AG04450 (cell line): ENCODE measurements around the gene ZNF324. TPM values are rescaled to one million over a fixed set of nuclear protein-coding genes. Genes with fewer than 3 reads are reported as not detected.

Experiments
- CTCF ChIA-PET: fragments of 300-600, 350-600 bp; formaldehyde crosslinking; extraction: SDS; loops from one replicate; lab custom pipeline; 2022; ENCODE audit warnings: antibody characterized with exemption, inconsistent platforms; lab: Charles Lee
- POLR2A ChIA-PET: fragments of 350-600 bp; formaldehyde crosslinking; extraction: SDS; loops from one replicate; lab custom pipeline; 2021; ENCODE audit warnings: antibody characterized with exemption, inconsistent platforms; lab: Yijun Ruan, JAX
- DNase-seq: peaks from one replicate; pipeline ENCODE4 v3.0.0-alpha.2; 2011; ENCODE audit warnings: low read depth, low spot score
- H3K27ac ChIP-seq: one replicate; pipeline ENCODE4 v1.5.1; 2012; ENCODE audit warnings: low read depth, low read length, control low read depth
- H3K27me3 ChIP-seq: one replicate; pipeline ENCODE4 v1.6.0; 2012; ENCODE audit warnings: low read length; ENCODE audit not compliant: control insufficient read depth, insufficient read depth
- H3K4me3 ChIP-seq: 2 replicates; pipeline ENCODE4 v1.5.1; 2011; ENCODE audit warnings: mild to moderate bottlenecking, low read depth, low read length, control low read depth
- H3K9me3 ChIP-seq: 2 replicates; pipeline ENCODE4 v1.5.1; 2012; ENCODE audit warnings: low read length; ENCODE audit not compliant: control insufficient read depth, insufficient read depth
- CTCF ChIP-seq: IDR thresholded peaks from 2 replicates; pipeline ENCODE4 v1.5.1; 2011; ENCODE audit warnings: low read depth, low read length, control low read depth, inconsistent platforms
- polyA plus RNA-seq: library from polyadenylated mRNA; depleted of rRNA; stranded (reverse); fragments of >200 nt; gene quantifications from 2 replicates; pipeline ENCODE4 v1.2.3, GENCODE V29; 2011; rRNA removed
- small RNA-seq: library from RNA; depleted of rRNA; stranded (forward); fragments of <200 nt; gene quantifications from one replicate; pipeline ENCODE3, GENCODE V24; 2012; ENCODE audit warnings: low read depth; ENCODE audit not compliant: insufficient read length

Gene ZNF324
- polyA plus RNA-seq, 1 experiment: 4.4 TPM

- TF ChIP-seq CTCF: no peak
- Histone ChIP-seq H3K4me3 (no peak overlapping the region), H3K27ac (no peak overlapping the region), H3K27me3 (no peaks in the 10 kb centered on the region), H3K9me3 (no peaks in the 10 kb centered on the region; the same call in 1 of the 2 replicates)
- ChIA-PET POLR2A (no interaction called here), CTCF (no interaction called here)
- no peak for DNase-seq
Measured at GRCh38 chr19:58522709-58523108, 55.8 kb downstream of the ZNF324 start.

Small RNA genes lying within 50 kb of the gene (small RNA-seq; reads per million reads assigned to genes)
- not detected for gene RN7SL693P
- gene RNU6-1337P: not detected

Other genes with a start within 250 kb of the ZNF324 start
- 26.4 and 27.5 TPM in 2 replicates for gene ZNF544, start 238.2 kb upstream of the ZNF324 start, polyA plus RNA-seq
- 3.2 and 3.5 TPM in 2 replicates for gene ZNF8, start 188.1 kb upstream of the ZNF324 start, polyA plus RNA-seq
- gene ERVK3-1, start 161.7 kb upstream of the ZNF324 start, polyA plus RNA-seq: 41.9 and 44.5 TPM in 2 replicates
- 2.6 and 2.7 TPM in 2 replicates for gene ZSCAN22, start 140.1 kb upstream of the ZNF324 start, polyA plus RNA-seq
- gene A1BG, start 113.6 kb upstream of the ZNF324 start, polyA plus RNA-seq: 7.5 and 13.2 TPM in 2 replicates
- 0.06 TPM in 2 replicates for gene ZNF497, start 104.3 kb upstream of the ZNF324 start, polyA plus RNA-seq
- gene ZNF837, start 86.0 kb upstream of the ZNF324 start, polyA plus RNA-seq: 0.33 and 0.37 TPM in 2 replicates
- 1,927 and 2,646 TPM in 2 replicates for gene RPS5, start 79.8 kb upstream of the ZNF324 start, polyA plus RNA-seq
- gene RNF225, start 71.4 kb upstream of the ZNF324 start, polyA plus RNA-seq: not detected in 2 replicates
- gene ZNF584, start 58.4 kb upstream of the ZNF324 start, polyA plus RNA-seq: 11.9 and 14.3 TPM in 2 replicates
- 4.6 and 4.8 TPM in 2 replicates for gene ZNF132, start 26.9 kb upstream of the ZNF324 start, polyA plus RNA-seq
- 1.8 and 2.3 TPM in 2 replicates for gene ZNF324B, start 15.5 kb upstream of the ZNF324 start, polyA plus RNA-seq
- 3.7 and 5.2 TPM in 2 replicates for gene ZNF446, start 9.3 kb downstream of the ZNF324 start, polyA plus RNA-seq
- gene SLC27A5, start 44.9 kb downstream of the ZNF324 start, polyA plus RNA-seq: 7.4 and 9.8 TPM in 2 replicates
- 4.2 and 6.8 TPM in 2 replicates for gene ZBTB45, start 52.7 kb downstream of the ZNF324 start, polyA plus RNA-seq
- gene TRIM28, start 77.0 kb downstream of the ZNF324 start, polyA plus RNA-seq: 313 and 413 TPM in 2 replicates
- gene CHMP2A, start 88.0 kb downstream of the ZNF324 start, polyA plus RNA-seq: 173 and 181 TPM in 2 replicates
- 82.5 and 85.1 TPM in 2 replicates for gene UBE2M, start 91.5 kb downstream of the ZNF324 start, polyA plus RNA-seq
- 5.5 and 6.2 TPM in 2 replicates for gene MZF1, start 106.3 kb downstream of the ZNF324 start, polyA plus RNA-seq